ENCODE measurements around the gene FLCN.

Gene FLCN

GRCh38 chr17:17232303-17232621 is 4.7 kb downstream of the FLCN start:
- H3K27ac ChIP-seq, result no peak overlapping the region

GRCh38 chr17:17231621-17232302 is 5.2 kb downstream of the FLCN start:
- TF ChIP-seq CTCF (conservative IDR thresholded peaks at IDR 0.05), result no peak

More at GRCh38 chr17:17232303-17232621, 4.7 kb downstream of the FLCN start:
- TF ChIP-seq CTCF (conservative IDR thresholded peaks at IDR 0.05), result no peak

GRCh38 chr17:17229416-17230384 is 7.3 kb downstream of the FLCN start:
- H3K27ac ChIP-seq, result peak overlapping the region; percentile 73
- no peak for TF ChIP-seq CTCF (conservative IDR thresholded peaks at IDR 0.05)

More at GRCh38 chr17:17231621-17232302, 5.2 kb downstream of the FLCN start:
- H3K27ac ChIP-seq, result no peak overlapping the region

- no peak for TF ChIP-seq CTCF (conservative IDR thresholded peaks at IDR 0.05)
- H3K27ac ChIP-seq, result peak overlapping the region; percentile 73
These were observed 8.3 kb downstream of the FLCN start for GRCh38 chr17:17228521-17229279.

GRCh38 chr17:17227608-17228520 is 9.1 kb downstream of the FLCN start:
- H3K27ac ChIP-seq, result peak overlapping the region; percentile 73
- TF ChIP-seq CTCF (conservative IDR thresholded peaks at IDR 0.05), result no peak

GRCh38 chr17:17226451-17227265 is 10.3 kb downstream of the FLCN start:
- H3K27ac ChIP-seq, result peak overlapping the region; percentile 73
- no peak for TF ChIP-seq CTCF (conservative IDR thresholded peaks at IDR 0.05)

Measured in VCaP (cell line).